Measurements from ENCODE around the gene TMEM134. TPM values are rescaled to one million over a fixed set of nuclear protein-coding genes. Genes with fewer than 3 reads are reported as not detected.

The TMEM134 gene
- total and polyA plus RNA-seq, 9 of the 15 experiments (the other 6 are each of a cell fraction or from before 2014, with no cell fraction given), result 0.63 to 48.4 (median 10.7) TPM

DNA sequence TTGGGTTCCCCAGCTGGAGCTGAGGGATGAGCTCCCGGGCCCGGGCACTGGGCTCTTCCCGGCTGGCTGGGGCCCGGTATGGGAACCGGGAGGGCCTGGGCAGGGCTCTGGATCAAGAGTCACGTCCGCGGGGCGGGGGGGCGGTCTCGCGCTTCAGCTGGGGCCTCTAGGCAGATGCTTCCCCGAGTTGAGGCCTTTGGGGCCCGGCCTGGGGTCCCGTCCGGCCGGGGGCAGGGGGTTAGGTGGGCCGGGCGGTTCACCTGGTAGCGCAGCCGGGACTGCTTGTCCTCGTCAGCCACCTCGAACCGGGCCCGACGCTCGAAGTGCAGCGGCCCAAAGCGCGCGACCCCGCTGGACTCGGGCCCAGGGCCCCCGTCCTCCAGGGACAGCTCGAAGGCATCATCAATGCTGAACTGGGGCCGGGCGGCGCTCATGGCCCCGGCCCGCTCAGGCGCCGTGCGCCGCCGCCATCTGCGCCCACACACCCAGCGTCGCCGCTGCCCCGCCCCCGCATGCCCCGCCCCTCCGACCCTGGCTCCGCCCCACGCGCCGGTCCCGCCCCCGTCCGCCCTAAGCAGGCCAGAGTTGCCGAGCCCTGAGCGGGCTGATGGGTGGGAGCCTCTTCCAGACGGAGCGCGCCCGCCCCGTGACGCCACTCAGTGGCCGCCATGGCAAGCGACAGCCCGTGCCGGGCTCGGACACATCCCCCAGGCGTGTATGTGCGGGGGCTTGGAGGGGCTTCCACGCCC is at the start of gene TMEM134 (continued):
- TF ChIP-seq, protein P1, sequence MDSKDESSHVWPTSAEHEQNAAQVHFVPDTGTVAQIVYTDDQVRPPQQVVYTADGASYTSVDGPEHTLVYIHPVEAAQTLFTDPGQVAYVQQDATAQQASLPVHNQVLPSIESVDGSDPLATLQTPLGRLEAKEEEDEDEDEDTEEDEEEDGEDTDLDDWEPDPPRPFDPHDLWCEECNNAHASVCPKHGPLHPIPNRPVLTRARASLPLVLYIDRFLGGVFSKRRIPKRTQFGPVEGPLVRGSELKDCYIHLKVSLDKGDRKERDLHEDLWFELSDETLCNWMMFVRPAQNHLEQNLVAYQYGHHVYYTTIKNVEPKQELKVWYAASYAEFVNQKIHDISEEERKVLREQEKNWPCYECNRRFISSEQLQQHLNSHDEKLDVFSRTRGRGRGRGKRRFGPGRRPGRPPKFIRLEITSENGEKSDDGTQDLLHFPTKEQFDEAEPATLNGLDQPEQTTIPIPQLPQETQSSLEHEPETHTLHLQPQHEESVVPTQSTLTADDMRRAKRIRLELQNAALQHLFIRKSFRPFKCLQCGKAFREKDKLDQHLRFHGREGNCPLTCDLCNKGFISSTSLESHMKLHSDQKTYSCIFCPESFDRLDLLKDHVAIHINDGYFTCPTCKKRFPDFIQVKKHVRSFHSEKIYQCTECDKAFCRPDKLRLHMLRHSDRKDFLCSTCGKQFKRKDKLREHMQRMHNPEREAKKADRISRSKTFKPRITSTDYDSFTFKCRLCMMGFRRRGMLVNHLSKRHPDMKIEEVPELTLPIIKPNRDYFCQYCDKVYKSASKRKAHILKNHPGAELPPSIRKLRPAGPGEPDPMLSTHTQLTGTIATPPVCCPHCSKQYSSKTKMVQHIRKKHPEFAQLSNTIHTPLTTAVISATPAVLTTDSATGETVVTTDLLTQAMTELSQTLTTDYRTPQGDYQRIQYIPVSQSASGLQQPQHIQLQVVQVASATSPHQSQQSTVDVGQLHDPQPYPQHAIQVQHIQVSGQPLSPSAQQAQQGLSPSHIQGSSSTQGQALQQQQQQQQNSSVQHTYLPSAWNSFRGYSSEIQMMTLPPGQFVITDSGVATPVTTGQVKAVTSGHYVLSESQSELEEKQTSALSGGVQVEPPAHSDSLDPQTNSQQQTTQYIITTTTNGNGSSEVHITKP (IDR thresholded peaks at IDR 0.05; ENCODE audit: partially characterized antibody), result no peak
- TF ChIP-seq YBX1 (IDR thresholded peaks at IDR 0.05), result no peak
- TF ChIP-seq ZNF57 (CRISPR knock-in tag; IDR thresholded peaks at IDR 0.05), result no peak
- TF ChIP-seq GATAD2A (IDR thresholded peaks at IDR 0.05), result 0 out of 2 replicates have a peak, but pooled peaks have one; percentile 80
- TF ChIP-seq DLX4 (CRISPR knock-in tag; IDR thresholded peaks at IDR 0.05), result no peak
- no peak for TF ChIP-seq AFF4 (CRISPR knock-in tag; IDR thresholded peaks at IDR 0.05)
- TF ChIP-seq SP1 (CRISPR knock-in tag; IDR thresholded peaks at IDR 0.05), result peak; percentile 97
- TF ChIP-seq MTA1 (IDR thresholded peaks at IDR 0.05; ENCODE audit: borderline replicate concordance), result no peak; the same call in 1 of the 2 replicates
- TF ChIP-seq PHF8 (IDR thresholded peaks at IDR 0.05; ENCODE audit: borderline replicate concordance, low read length), result peak; percentile 87; the same call in 1 of the 2 replicates
- no peak for TF ChIP-seq ZNF644 (tag; IDR thresholded peaks at IDR 0.05; ENCODE audit: low read depth)
- no peak for TF ChIP-seq PKNOX1 (IDR thresholded peaks at IDR 0.05)
- TF ChIP-seq, protein P2, sequence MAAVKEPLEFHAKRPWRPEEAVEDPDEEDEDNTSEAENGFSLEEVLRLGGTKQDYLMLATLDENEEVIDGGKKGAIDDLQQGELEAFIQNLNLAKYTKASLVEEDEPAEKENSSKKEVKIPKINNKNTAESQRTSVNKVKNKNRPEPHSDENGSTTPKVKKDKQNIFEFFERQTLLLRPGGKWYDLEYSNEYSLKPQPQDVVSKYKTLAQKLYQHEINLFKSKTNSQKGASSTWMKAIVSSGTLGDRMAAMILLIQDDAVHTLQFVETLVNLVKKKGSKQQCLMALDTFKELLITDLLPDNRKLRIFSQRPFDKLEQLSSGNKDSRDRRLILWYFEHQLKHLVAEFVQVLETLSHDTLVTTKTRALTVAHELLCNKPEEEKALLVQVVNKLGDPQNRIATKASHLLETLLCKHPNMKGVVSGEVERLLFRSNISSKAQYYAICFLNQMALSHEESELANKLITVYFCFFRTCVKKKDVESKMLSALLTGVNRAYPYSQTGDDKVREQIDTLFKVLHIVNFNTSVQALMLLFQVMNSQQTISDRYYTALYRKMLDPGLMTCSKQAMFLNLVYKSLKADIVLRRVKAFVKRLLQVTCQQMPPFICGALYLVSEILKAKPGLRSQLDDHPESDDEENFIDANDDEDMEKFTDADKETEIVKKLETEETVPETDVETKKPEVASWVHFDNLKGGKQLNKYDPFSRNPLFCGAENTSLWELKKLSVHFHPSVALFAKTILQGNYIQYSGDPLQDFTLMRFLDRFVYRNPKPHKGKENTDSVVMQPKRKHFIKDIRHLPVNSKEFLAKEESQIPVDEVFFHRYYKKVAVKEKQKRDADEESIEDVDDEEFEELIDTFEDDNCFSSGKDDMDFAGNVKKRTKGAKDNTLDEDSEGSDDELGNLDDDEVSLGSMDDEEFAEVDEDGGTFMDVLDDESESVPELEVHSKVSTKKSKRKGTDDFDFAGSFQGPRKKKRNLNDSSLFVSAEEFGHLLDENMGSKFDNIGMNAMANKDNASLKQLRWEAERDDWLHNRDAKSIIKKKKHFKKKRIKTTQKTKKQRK (IDR thresholded peaks at IDR 0.05; ENCODE audit: borderline replicate concordance, low read depth, low read length), result no peak
- TF ChIP-seq OTX1 (CRISPR knock-in tag; IDR thresholded peaks at IDR 0.05), result no peak
- TF ChIP-seq ZNF717 (CRISPR knock-in tag; IDR thresholded peaks at IDR 0.05), result no peak
- TF ChIP-seq EP400 (IDR thresholded peaks at IDR 0.05), result peak; percentile 68; the same call in 1 of the 2 replicates

Measured in K562 (cell line).